Body of pancreas (tissue), 4 donors: ENCODE measurements around the gene WDR64.

Experiments
- CTCF ChIP-seq, 7 experiments: fragments of 450-650 bp in 4 of 7; fragments of 200-600 bp in 3 of 7; sonication (generic) in 3 of 7; IDR thresholded peaks; one replicate each; pipeline ENCODE4 v1.5.1; 2016 to 2019; ENCODE audit warnings: antibody characterized with exemption in 7 of 7
- POLR2A ChIP-seq, 3 donors: fragments of 450-650 bp; IDR thresholded peaks; one replicate each; pipeline ENCODE4 v1.6.1; 2016; ENCODE audit warnings: antibody characterized with exemption in 3 of 3, mild to moderate bottlenecking in 2 of 3

DNA sequence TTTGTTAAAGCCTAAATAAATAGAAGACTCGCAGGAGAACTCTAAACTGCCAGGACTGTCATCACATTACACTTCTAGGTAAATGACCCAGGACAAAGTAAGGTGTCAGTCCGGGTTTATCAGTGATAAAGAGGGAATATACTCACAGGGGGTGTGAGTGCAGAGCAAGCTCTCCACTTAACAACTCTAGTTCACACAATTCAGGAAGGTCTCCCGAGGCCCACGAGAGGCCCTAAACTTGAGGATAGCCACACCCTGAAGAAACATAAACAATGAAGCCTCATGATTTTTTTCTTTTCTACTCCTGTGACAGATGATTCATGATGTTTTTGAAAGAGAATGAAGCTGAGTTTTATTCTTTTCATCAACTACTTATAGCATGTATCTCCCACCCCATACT lies 130.3 kb downstream of the WDR64 start:
- no peak for TF ChIP-seq POLR2A (IDR thresholded peaks at IDR 0.05)
- no peak for TF ChIP-seq CTCF (IDR thresholded peaks at IDR 0.05)
